Vagina (tissue), 2 donors: ENCODE data around the gene PTPRCAP.

Experiments
- CTCF ChIP-seq, 3 experiments: fragments of 450-650 bp in 2 of 3; fragments of 200-600 bp in 1 of 3; sonication (generic) in 1 of 3; IDR thresholded peaks; one replicate each; pipeline ENCODE4 v1.5.1; 2017 to 2019; ENCODE audit warnings: antibody characterized with exemption in 3 of 3, mild to moderate bottlenecking in 2 of 3, moderate library complexity in 2 of 3
- POLR2A ChIP-seq, 2 donors: fragments of 450-650 bp; IDR thresholded peaks; one replicate each; pipeline ENCODE4 v1.6.1; 2017; ENCODE audit warnings: antibody characterized with exemption in 2 of 2, mild to moderate bottlenecking in 2 of 2, moderate library complexity in 2 of 2
- POLR2AphosphoS5 ChIP-seq, 2 donors: sonication (generic); formaldehyde crosslinking; IDR thresholded peaks; one replicate each; pipeline ENCODE4 v1.9.0; 2017; ENCODE audit warnings: antibody characterized with exemption in 2 of 2, mild to moderate bottlenecking in 2 of 2, low read depth in 1 of 2; ENCODE audit not compliant: insufficient read depth in 1 of 2

GRCh38 chr11:67428052-67429001, 9.2 kb downstream of the PTPRCAP start, which contains the start of gene RPS6KB2:
- TF ChIP-seq CTCF (IDR thresholded peaks at IDR 0.05) (peak in 2 of 3 experiments; percentile 4 to 20), POLR2A (IDR thresholded peaks at IDR 0.05) (peak; percentile 27 to 91), POLR2AphosphoS5 (IDR thresholded peaks at IDR 0.05; ENCODE audit: insufficient read depth in 1 of 2, low read depth in 1 of 2) (peak; percentile 98 to 100)
